DND-41 (cell line): ENCODE measurements around the gene F7.

Experiments used
- ATAC-seq: fragments of 200-7000 bp; cut with Tn5 transposase; 3 replicates; pipeline ENCODE4 v1.9.1; 2021; ENCODE audit warnings: low read depth; ENCODE audit not compliant: insufficient read depth
- DNase-seq: peaks from one replicate; pipeline ENCODE4 v3.0.0-alpha.2; 2020
- H2AFZ ChIP-seq: 2 replicates; pipeline ENCODE4 v1.6.0; 2012; ENCODE audit warnings: low read depth, low read length
- H3K27ac ChIP-seq: 2 replicates; pipeline ENCODE4 v1.5.1; 2012; ENCODE audit warnings: low read length, inconsistent platforms
- H3K27me3 ChIP-seq: fragments of 200-600 bp; sonication (generic); 2 replicates; pipeline ENCODE4 v1.6.0; 2012; ENCODE audit warnings: low read length, mild to moderate bottlenecking, inconsistent platforms; ENCODE audit not compliant: insufficient read depth, poor library complexity
- H3K36me3 ChIP-seq: 2 replicates; pipeline ENCODE4 v1.5.1; 2012; ENCODE audit warnings: low read length, inconsistent platforms; ENCODE audit not compliant: insufficient read depth
- H3K4me1 ChIP-seq: 2 replicates; pipeline ENCODE4 v1.5.1; 2012; ENCODE audit warnings: mild to moderate bottlenecking, low read length; ENCODE audit not compliant: insufficient read depth
- H3K4me2 ChIP-seq: 2 replicates; pipeline ENCODE4 v1.6.0; 2012; ENCODE audit warnings: mild to moderate bottlenecking, moderate library complexity, low read length, inconsistent platforms; ENCODE audit not compliant: insufficient read depth
- H3K4me3 ChIP-seq, 2 experiments: fragments of 200-600 bp in 1 of 2; shearing (Covaris generic) in 1 of 2; 2 replicates each; pipeline ENCODE4 v1.5.1; 2012 to 2016; ENCODE audit warnings: inconsistent platforms in 2 of 2, low read length in 2 of 2, mild to moderate bottlenecking in 2 of 2, low read depth in 1 of 2, moderate library complexity in 1 of 2
- H3K79me2 ChIP-seq: 2 replicates; pipeline ENCODE4 v1.6.0; 2012; ENCODE audit warnings: low read length, inconsistent platforms; ENCODE audit not compliant: insufficient read depth
- H3K9ac ChIP-seq: 2 replicates; pipeline ENCODE4 v1.6.0; 2012; ENCODE audit warnings: low read depth, mild to moderate bottlenecking, inconsistent platforms, low read length, moderate library complexity
- H3K9me3 ChIP-seq: 2 replicates; pipeline ENCODE4 v1.5.1; 2012; ENCODE audit warnings: low read length, moderate library complexity, mild to moderate bottlenecking, inconsistent platforms; ENCODE audit not compliant: insufficient read depth, severe bottlenecking
- H4K20me1 ChIP-seq: 2 replicates; pipeline ENCODE4 v1.6.0; 2012; ENCODE audit warnings: low read length; ENCODE audit not compliant: insufficient read depth
- EZH2 ChIP-seq: IDR thresholded peaks from 3 replicates; pipeline ENCODE4 v1.6.1; 2012; ENCODE audit warnings: borderline replicate concordance, low read depth, mild to moderate bottlenecking, moderate library complexity, low read length, inconsistent platforms; ENCODE audit not compliant: severe bottlenecking
- TF ChIP-seq, protein P1 (sequence below): IDR thresholded peaks from 2 replicates; pipeline ENCODE4 v1.5.1; 2012; ENCODE audit warnings: borderline replicate concordance, low read length, moderate library complexity, mild to moderate bottlenecking; ENCODE audit not compliant: poor library complexity, severe bottlenecking; ENCODE audit errors: extremely low read depth

Gene F7

DNA sequence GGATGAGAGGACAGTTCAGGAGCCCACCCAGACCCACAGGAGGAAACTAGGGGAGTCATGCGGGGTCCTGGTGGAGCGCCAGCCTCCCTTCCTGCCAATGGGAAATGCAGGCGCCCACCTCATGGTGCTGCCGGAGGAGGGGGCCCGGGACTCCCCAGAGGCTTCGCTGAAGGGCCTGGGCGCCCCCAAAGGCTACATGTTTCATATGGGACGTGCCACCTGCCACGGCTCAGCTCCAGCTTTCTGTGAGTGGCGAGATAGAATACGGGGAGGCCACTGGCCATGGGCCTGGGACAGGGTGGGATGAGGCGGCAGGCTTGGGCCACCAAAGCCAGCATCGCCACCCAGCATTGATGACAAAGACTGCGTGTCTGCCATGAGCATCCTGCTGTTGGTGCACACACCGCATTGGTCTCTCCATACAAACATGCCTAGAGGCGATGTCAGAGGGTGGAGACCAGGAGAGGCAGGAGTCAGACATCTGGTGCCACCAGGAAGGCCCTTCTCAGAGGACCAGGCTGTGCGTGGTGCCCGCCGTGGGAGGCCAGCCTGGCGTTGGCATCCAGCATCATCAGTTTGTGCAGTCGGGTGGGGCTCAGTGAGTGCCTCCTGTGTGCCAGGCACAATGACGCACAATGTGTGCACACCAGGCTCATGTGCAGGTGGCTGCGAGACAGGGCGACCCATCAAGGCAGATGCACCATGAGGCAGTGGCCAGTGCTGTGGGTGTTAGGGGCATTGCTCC, 15.8 kb downstream of the F7 start:
- no peak for ATAC-seq
- Histone ChIP-seq H2AFZ (no peak overlapping the region), H3K4me1 (no peaks in the 10 kb centered on the region), H3K27me3 (no peaks in the 10 kb centered on the region), H3K9ac (no peak overlapping the region), H3K27ac (no peak overlapping the region), H3K4me2 (no peak overlapping the region), H3K4me3 (no peak overlapping the region), H3K36me3 (no peaks in the 10 kb centered on the region), H4K20me1 (peaks cover under 1% of the 10 kb centered on the region; the same call in 1 of the 2 replicates), H3K9me3 (no peaks in the 10 kb centered on the region), H3K79me2 (no peaks in the 10 kb centered on the region)
- TF ChIP-seq, protein P1, sequence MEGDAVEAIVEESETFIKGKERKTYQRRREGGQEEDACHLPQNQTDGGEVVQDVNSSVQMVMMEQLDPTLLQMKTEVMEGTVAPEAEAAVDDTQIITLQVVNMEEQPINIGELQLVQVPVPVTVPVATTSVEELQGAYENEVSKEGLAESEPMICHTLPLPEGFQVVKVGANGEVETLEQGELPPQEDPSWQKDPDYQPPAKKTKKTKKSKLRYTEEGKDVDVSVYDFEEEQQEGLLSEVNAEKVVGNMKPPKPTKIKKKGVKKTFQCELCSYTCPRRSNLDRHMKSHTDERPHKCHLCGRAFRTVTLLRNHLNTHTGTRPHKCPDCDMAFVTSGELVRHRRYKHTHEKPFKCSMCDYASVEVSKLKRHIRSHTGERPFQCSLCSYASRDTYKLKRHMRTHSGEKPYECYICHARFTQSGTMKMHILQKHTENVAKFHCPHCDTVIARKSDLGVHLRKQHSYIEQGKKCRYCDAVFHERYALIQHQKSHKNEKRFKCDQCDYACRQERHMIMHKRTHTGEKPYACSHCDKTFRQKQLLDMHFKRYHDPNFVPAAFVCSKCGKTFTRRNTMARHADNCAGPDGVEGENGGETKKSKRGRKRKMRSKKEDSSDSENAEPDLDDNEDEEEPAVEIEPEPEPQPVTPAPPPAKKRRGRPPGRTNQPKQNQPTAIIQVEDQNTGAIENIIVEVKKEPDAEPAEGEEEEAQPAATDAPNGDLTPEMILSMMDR = no peak
- DNase-seq = no peak

DNA sequence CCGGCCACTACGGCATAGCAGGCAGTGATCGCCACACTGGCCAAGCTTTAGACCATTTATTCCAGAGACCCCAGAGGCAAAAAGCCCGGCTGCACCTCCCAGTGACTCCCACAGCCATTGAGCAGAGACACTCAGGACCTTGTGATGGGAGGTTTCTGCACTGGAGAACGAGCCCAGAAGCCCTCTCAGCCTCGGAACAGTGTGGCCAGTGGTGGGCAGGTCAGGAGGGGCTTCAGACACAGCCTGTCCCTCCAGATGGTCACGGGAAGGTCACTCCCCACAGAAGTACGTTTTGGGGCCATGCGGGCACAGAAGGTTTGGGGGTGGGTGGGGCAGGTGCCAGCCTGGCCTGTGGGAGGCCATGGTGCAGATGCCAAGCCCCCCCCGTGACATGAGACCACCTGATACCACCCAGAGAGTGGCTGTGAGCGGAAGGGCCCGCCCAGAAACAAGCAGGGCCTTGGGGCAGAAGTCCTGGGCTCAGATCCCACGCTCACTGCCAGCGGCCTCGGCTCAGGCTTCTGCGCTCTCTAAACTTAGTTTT, 16.4 kb downstream of the F7 start:
- no peaks in the 10 kb centered on the region for H3K36me3 ChIP-seq
- DNase-seq = no peak
- no peaks in the 10 kb centered on the region for H3K4me1 ChIP-seq
- no peak overlapping the region for H3K4me2 ChIP-seq
- TF ChIP-seq EZH2 = no peak
- TF ChIP-seq, protein P1 = no peak
- H3K4me3 ChIP-seq = no peak overlapping the region
- no peaks in the 10 kb centered on the region for H3K9me3 ChIP-seq
- no peaks in the 10 kb centered on the region for H3K27me3 ChIP-seq
- peaks cover 4% of the 10 kb centered on the region; the same call in 1 of the 2 replicates for H4K20me1 ChIP-seq
- ATAC-seq = no peak
- no peak overlapping the region for H3K9ac ChIP-seq
- H3K79me2 ChIP-seq = no peaks in the 10 kb centered on the region
- H3K27ac ChIP-seq = no peak overlapping the region
- H2AFZ ChIP-seq = no peak overlapping the region

DNA sequence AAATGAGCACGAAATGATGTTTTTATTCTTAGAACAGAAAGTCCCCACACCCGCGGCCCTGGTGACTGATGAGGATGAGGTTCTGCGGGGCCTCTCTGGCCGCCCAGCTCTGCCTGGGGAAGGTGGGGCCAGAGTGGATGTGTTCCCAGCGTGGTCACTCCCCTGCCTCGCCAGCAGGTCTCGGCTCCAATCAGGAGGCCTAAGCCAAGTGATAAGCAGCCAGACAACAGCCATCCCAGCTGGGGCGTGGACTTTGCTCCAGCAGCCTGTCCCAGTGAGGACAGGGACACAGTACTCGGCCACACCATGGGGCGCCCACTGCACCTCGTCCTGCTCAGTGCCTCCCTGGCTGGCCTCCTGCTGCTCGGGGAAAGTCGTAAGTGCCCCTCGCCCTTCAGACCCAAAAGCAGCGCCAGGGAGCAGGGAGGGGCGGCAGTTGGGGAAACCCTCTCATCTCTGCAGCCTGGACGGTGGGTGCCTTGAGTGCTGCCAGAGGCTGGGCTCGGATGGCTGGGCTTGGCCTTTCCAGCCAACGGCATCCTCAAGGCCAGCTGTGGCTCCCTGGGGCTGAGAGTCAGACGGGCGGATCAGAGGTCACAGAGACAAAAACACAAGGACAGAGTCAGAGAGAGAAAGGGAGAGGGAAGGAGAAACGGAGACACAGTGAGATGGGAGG, 17.1 kb downstream of the F7 start, which contains the start of gene F10:
Gene F10, plus strand, starts transcription at position 250 of the 676 bp plus-strand sequence. Its CDS starts 57 bp downstream, at position 307.
- H3K4me2 ChIP-seq = no peak within 1 kb of the TSS

More for the DNA sequence above, 17.1 kb downstream of the F7 start, which contains the start of gene F10:
- H4K20me1 ChIP-seq = peaks cover 4% of the 10 kb centered on the region; the same call in 1 of the 2 replicates
- no peak within 1 kb of the TSS for H3K27ac ChIP-seq
- DNase-seq = no peak
- no peaks in the 10 kb centered on the region for H3K9me3 ChIP-seq
- H3K4me1 ChIP-seq = no peaks in the 10 kb centered on the region
- no peak within 1 kb of the TSS for H3K9ac ChIP-seq
- H3K27me3 ChIP-seq = no peaks in the 10 kb centered on the region
- no peaks in the 10 kb centered on the region for H3K79me2 ChIP-seq
- TF ChIP-seq, protein P1 = no peak
- TF ChIP-seq EZH2 = no peak
- ATAC-seq = no peak
- H3K36me3 ChIP-seq = no peaks in the 10 kb centered on the region
- H2AFZ ChIP-seq = no peak within 1 kb of the TSS
- H3K4me3 ChIP-seq = no peak within 1 kb of the TSS
